ENCODE data around the gene COPS4.
"Not testable (repeated sequence)": the region's sequence is repeated elsewhere in the genome, so short reads cannot be mapped to it uniquely, and the experiment has no call there.

The COPS4 gene

GRCh38 chr4:83034630-83035494 is at the start of gene COPS4:
TSS of gene COPS4 (plus strand) at chr4:83035183. CDS start at chr4:83035225, 42 bp downstream.
- DNase-seq (ENCODE audit: low spot score) = peak; percentile 100

- not testable (repeated sequence) for DNase-seq (ENCODE audit: low spot score)
Measured at GRCh38 chr4:82987519-82987918, 47.5 kb upstream of the COPS4 start.

- DNase-seq (ENCODE audit: low spot score) = no peak
Measured at GRCh38 chr4:82988323-82988832, 46.6 kb upstream of the COPS4 start.

- DNase-seq (ENCODE audit: low spot score) = no peak
Measured at GRCh38 chr4:82989575-82990429, 45.2 kb upstream of the COPS4 start.

GRCh38 chr4:82994834-82995233 is 40.1 kb upstream of the COPS4 start:
- DNase-seq (ENCODE audit: low spot score) = no peak

GRCh38 chr4:82998898-82999297 is 36.1 kb upstream of the COPS4 start:
- DNase-seq (ENCODE audit: low spot score) = no peak

GRCh38 chr4:83002329-83002728 is 32.7 kb upstream of the COPS4 start:
- no peak for DNase-seq (ENCODE audit: low spot score)

- not testable (repeated sequence) for DNase-seq (ENCODE audit: low spot score)
Measured at GRCh38 chr4:83003044-83003791, 31.8 kb upstream of the COPS4 start.

GRCh38 chr4:83009529-83009928 is 25.5 kb upstream of the COPS4 start:
- no peak for DNase-seq (ENCODE audit: low spot score)

- DNase-seq (ENCODE audit: low spot score) = peak; percentile 8
Measured at GRCh38 chr4:83010111-83010521, 24.9 kb upstream of the COPS4 start.

- peak; percentile 73 for DNase-seq (ENCODE audit: low spot score)
Measured at GRCh38 chr4:83010522-83011318, 24.3 kb upstream of the COPS4 start, which contains the start of gene LIN54. TSS of gene LIN54 (minus strand) at chr4:83010823. CDS start at chr4:82984844, 25,979 bp downstream.

- DNase-seq (ENCODE audit: low spot score) = peak; percentile 21
Measured at GRCh38 chr4:83011689-83012199, 23.2 kb upstream of the COPS4 start.

- peak; percentile 32 for DNase-seq (ENCODE audit: low spot score)
Measured at GRCh38 chr4:83012200-83012686, 22.7 kb upstream of the COPS4 start.

- DNase-seq (ENCODE audit: low spot score) = peak; percentile 99
Measured at GRCh38 chr4:83012687-83013419, 22.1 kb upstream of the COPS4 start.

GRCh38 chr4:83013420-83013867 is 21.5 kb upstream of the COPS4 start:
- DNase-seq (ENCODE audit: low spot score) = no peak

- no peak for DNase-seq (ENCODE audit: low spot score)
Measured at GRCh38 chr4:83013902-83014301, 21.1 kb upstream of the COPS4 start.

GRCh38 chr4:83019794-83020494 is 15.0 kb upstream of the COPS4 start:
- DNase-seq (ENCODE audit: low spot score) = no peak

GRCh38 chr4:83022724-83023450 is 12.1 kb upstream of the COPS4 start:
- no peak for DNase-seq (ENCODE audit: low spot score)
